Measurements from ENCODE around the gene FBXW11.
"Not testable (repeated sequence)": the region's sequence is repeated elsewhere in the genome, so short reads cannot be mapped to it uniquely, and the experiment has no call there.

The FBXW11 gene

GRCh38 chr5:171926311-171926710 lies 80.1 kb downstream of the FBXW11 start:
- no peak overlapping the region for H3K27ac ChIP-seq
- no peak for DNase-seq (ENCODE audit: low read depth, low spot score)

GRCh38 chr5:171924493-171925122 lies 81.8 kb downstream of the FBXW11 start:
- DNase-seq (ENCODE audit: low read depth, low spot score), result no peak
- H3K27ac ChIP-seq, result no peak overlapping the region

GRCh38 chr5:171920765-171921391 lies 85.6 kb downstream of the FBXW11 start:
- no peak for DNase-seq (ENCODE audit: low read depth, low spot score)
- no peak overlapping the region for H3K27ac ChIP-seq

- not testable (repeated sequence) for DNase-seq (ENCODE audit: low read depth, low spot score); H3K27ac ChIP-seq
These were observed 90.7 kb downstream of the FBXW11 start for GRCh38 chr5:171915700-171916099.

- no peak for DNase-seq (ENCODE audit: low read depth, low spot score)
- no peak overlapping the region for H3K27ac ChIP-seq
These were observed 91.6 kb downstream of the FBXW11 start for GRCh38 chr5:171914726-171915338.

GRCh38 chr5:171913987-171914273 lies 92.5 kb downstream of the FBXW11 start:
- no peak for DNase-seq (ENCODE audit: low read depth, low spot score)
- no peak overlapping the region for H3K27ac ChIP-seq

- no peak for DNase-seq (ENCODE audit: low read depth, low spot score)
- H3K27ac ChIP-seq, result no peak overlapping the region
These were observed 95.3 kb downstream of the FBXW11 start for GRCh38 chr5:171911152-171911551.

GRCh38 chr5:171908638-171909037 lies 97.8 kb downstream of the FBXW11 start:
- no peak for DNase-seq (ENCODE audit: low read depth, low spot score)
- no peak overlapping the region for H3K27ac ChIP-seq

- no peak for DNase-seq (ENCODE audit: low read depth, low spot score)
- H3K27ac ChIP-seq, result no peak overlapping the region
These were observed 98.6 kb downstream of the FBXW11 start for GRCh38 chr5:171907725-171908343.

- H3K27ac ChIP-seq, result no peak overlapping the region
- DNase-seq (ENCODE audit: low read depth, low spot score), result no peak
These were observed 99.5 kb downstream of the FBXW11 start for GRCh38 chr5:171906703-171907590.

- no peak for DNase-seq (ENCODE audit: low read depth, low spot score)
- no peak overlapping the region for H3K27ac ChIP-seq
These were observed 100.3 kb downstream of the FBXW11 start for GRCh38 chr5:171906066-171906570.

- no peak for DNase-seq (ENCODE audit: low read depth, low spot score)
- H3K27ac ChIP-seq, result no peak overlapping the region
These were observed 101.6 kb downstream of the FBXW11 start for GRCh38 chr5:171904886-171905285.

GRCh38 chr5:171901764-171902163 lies 104.7 kb downstream of the FBXW11 start:
- H3K27ac ChIP-seq, result no peak overlapping the region
- DNase-seq (ENCODE audit: low read depth, low spot score), result no peak

GRCh38 chr5:171899792-171900191 lies 106.6 kb downstream of the FBXW11 start:
- H3K27ac ChIP-seq, result no peak overlapping the region
- no peak for DNase-seq (ENCODE audit: low read depth, low spot score)

- no peak overlapping the region for H3K27ac ChIP-seq
- no peak for DNase-seq (ENCODE audit: low read depth, low spot score)
These were observed 107.6 kb downstream of the FBXW11 start for GRCh38 chr5:171898879-171899278.

- H3K27ac ChIP-seq, result no peak overlapping the region
- DNase-seq (ENCODE audit: low read depth, low spot score), result no peak
These were observed 108.1 kb downstream of the FBXW11 start for GRCh38 chr5:171898386-171898785.

GRCh38 chr5:171897231-171897630 lies 109.2 kb downstream of the FBXW11 start:
- no peak overlapping the region for H3K27ac ChIP-seq

GRCh38 chr5:171895081-171895480 lies 111.4 kb downstream of the FBXW11 start:
- H3K27ac ChIP-seq, result no peak overlapping the region
- no peak for DNase-seq (ENCODE audit: low read depth, low spot score)

More at GRCh38 chr5:171897231-171897630, 109.2 kb downstream of the FBXW11 start:
- DNase-seq (ENCODE audit: low read depth, low spot score), result no peak

- DNase-seq (ENCODE audit: low read depth, low spot score), result no peak
- no peak overlapping the region for H3K27ac ChIP-seq
These were observed 113.0 kb downstream of the FBXW11 start for GRCh38 chr5:171893290-171893886.

- DNase-seq (ENCODE audit: low read depth, low spot score), result no peak
- H3K27ac ChIP-seq, result no peak overlapping the region
These were observed 114.8 kb downstream of the FBXW11 start for GRCh38 chr5:171891595-171891994.

Measured in epithelial cell of prostate (primary cell).